H1 (cell line): ENCODE measurements around the gene ACP4. TPM values are rescaled to one million over a fixed set of nuclear protein-coding genes. Genes with fewer than 3 reads are reported as not detected.

ENCODE experiments used
- CEBPB ChIP-seq: IDR thresholded peaks from 2 replicates; pipeline ENCODE4 v1.6.1; 2012; ENCODE audit warnings: low read depth, low read length
- CHD1 ChIP-seq: IDR thresholded peaks from 2 replicates; pipeline ENCODE4 v1.6.1; 2012; ENCODE audit warnings: low read depth, low read length, improper control_type of control experiment
- CHD2 ChIP-seq: IDR thresholded peaks from 2 replicates; pipeline ENCODE4 v1.6.1; 2012; ENCODE audit warnings: low read length, improper control_type of control experiment
- EP300 ChIP-seq, 2 experiments: IDR thresholded peaks; 1 replicate in 1 of 2; 2 replicates in 1 of 2; pipeline ENCODE4 v1.6.1; 2011 to 2012; ENCODE audit warnings: low read depth in 2 of 2, low read length in 2 of 2, mild to moderate bottlenecking in 2 of 2, borderline replicate concordance in 1 of 2, inconsistent platforms in 1 of 2, moderate library complexity in 1 of 2
- EZH2 ChIP-seq: fragments of 200-600 bp; sonication (generic); IDR thresholded peaks from 2 replicates; pipeline ENCODE4 v1.7.1; 2012; ENCODE audit warnings: low read depth, mild to moderate bottlenecking, moderate library complexity, low read length, inconsistent platforms; ENCODE audit not compliant: severe bottlenecking
- TAF7 ChIP-seq: optimal IDR thresholded peaks from 2 replicates; pipeline ENCODE3; 2011; ENCODE audit warnings: low read depth, mild to moderate bottlenecking, inconsistent platforms, low read length, moderate library complexity, borderline replicate concordance
- polyA plus RNA-seq, 7 experiments: library from polyadenylated mRNA; depleted of rRNA in 3 of 7; stranded (reverse) in 5 of 7; unstranded in 2 of 7; fragments of >200 nt in 5 of 7; fragments of 200-250 nt in 2 of 7; gene quantifications; 1 replicate in 5 of 7; 2 replicates in 1 of 7; 4 replicates in 1 of 7; pipeline versions ENCODE4 v1.2.1 to v1.2.3, GENCODE V29; 2011 to 2013; ENCODE audit warnings: missing spikeins in 2 of 7, mixed read lengths in 2 of 7
- total RNA-seq: library from RNA; stranded (reverse); fragmentation: NEBNext Ultra II Directional; extraction: Animal tissue kit (Norgen Biotek cat#: 25700); gene quantifications from 2 replicates; pipeline ENCODE4 v1.2.1, GENCODE V29; 2021
- TF ChIP-seq, protein P1 (sequence below): IDR thresholded peaks from 2 replicates; pipeline ENCODE4 v1.6.1; 2011; ENCODE audit warnings: low read length, improper control_type of control experiment
- TF ChIP-seq, protein P2 (sequence below): IDR thresholded peaks from 2 replicates; pipeline ENCODE4 v1.6.1; 2012; ENCODE audit warnings: inconsistent platforms

ACP4 gene
- total and polyA plus RNA-seq, 2 of the 8 experiments (the other 6 are each of a cell fraction or from before 2014, with no cell fraction given) = not detected

DNA sequence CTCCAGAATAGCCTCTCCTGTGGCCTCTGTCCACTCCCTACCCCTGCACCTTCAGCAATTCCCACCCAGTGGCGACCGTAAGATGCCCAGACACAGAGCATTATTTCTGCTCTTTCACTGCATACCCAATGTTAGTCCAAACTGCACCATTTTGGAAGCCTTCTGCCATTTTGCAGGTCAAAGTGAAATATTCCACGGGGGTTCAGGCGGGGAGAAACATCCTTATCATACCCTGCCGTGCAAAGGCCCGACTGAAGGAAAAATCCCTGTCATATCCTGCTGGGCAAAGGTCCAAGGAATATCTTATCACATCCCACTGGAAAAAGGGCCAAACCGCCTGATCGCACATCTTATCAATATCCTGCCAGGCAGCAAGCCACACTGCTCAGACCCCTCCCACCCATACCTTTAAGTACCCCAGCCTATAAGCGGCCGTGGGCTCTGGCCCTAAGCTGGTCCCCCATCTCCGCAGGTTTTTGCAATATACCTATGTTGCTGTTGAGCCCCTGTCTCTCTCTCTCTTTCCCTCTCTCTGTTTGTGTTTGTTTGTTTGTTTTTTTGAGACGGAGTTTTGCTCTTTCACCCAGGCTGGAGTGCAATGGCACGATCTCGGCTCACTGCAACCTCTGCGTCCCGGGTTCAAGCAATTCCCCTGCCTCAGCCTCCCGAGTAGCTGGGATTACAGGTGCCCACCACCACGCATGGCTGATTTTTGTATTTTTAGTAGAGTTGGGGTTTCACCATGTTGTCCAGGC is 48.9 kb upstream of the ACP4 start (continued):
- TF ChIP-seq, protein P1, sequence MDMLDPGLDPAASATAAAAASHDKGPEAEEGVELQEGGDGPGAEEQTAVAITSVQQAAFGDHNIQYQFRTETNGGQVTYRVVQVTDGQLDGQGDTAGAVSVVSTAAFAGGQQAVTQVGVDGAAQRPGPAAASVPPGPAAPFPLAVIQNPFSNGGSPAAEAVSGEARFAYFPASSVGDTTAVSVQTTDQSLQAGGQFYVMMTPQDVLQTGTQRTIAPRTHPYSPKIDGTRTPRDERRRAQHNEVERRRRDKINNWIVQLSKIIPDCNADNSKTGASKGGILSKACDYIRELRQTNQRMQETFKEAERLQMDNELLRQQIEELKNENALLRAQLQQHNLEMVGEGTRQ = no peak
- no peak for TF ChIP-seq CHD1
- TF ChIP-seq EP300 (IDR thresholded peaks at IDR 0.05; ENCODE audit: borderline replicate concordance in 1 of 2, low read depth in 2 of 2, low read length in 2 of 2) = no peak
- TF ChIP-seq, protein P2, sequence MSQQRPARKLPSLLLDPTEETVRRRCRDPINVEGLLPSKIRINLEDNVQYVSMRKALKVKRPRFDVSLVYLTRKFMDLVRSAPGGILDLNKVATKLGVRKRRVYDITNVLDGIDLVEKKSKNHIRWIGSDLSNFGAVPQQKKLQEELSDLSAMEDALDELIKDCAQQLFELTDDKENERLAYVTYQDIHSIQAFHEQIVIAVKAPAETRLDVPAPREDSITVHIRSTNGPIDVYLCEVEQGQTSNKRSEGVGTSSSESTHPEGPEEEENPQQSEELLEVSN = no peak
- TF ChIP-seq TAF7 = no peak
- no peak for TF ChIP-seq CHD2
- no peak for TF ChIP-seq EZH2
- no peak for TF ChIP-seq CEBPB
